HepG2 (cell line): ENCODE data around the gene NFXL1. TPM values are rescaled to one million over a fixed set of nuclear protein-coding genes. Genes with fewer than 3 reads are reported as not detected.

ENCODE experiments used
- ATF6 ChIP-seq: sonication (generic); formaldehyde crosslinking; conservative IDR thresholded peaks from 2 replicates; pipeline ENCODE4 v1.4.0; 2020; ENCODE audit warnings: missing genetic modification reagents
- FUBP1 ChIP-seq: sonication (generic); formaldehyde crosslinking; IDR thresholded peaks from 2 replicates; pipeline ENCODE4 v1.5.1; 2020; ENCODE audit warnings: missing genetic modification reagents, mild to moderate bottlenecking, borderline replicate concordance
- GATAD1 ChIP-seq: IDR thresholded peaks from 2 replicates; pipeline ENCODE4 v1.6.1; 2016; ENCODE audit warnings: missing genetic modification reagents, missing compliant biosample characterization
- IRF1 ChIP-seq: sonication (generic); formaldehyde crosslinking; IDR thresholded peaks from 2 replicates; pipeline ENCODE4 v1.4.0; 2020; ENCODE audit warnings: low read depth, mild to moderate bottlenecking, missing genetic modification reagents
- KIAA2018 ChIP-seq: sonication (generic); formaldehyde crosslinking; IDR thresholded peaks from 2 replicates; pipeline ENCODE4 v1.5.0; 2020; ENCODE audit warnings: mild to moderate bottlenecking, missing genetic modification reagents, borderline replicate concordance
- KLF9 ChIP-seq: IDR thresholded peaks from 2 replicates; pipeline ENCODE4 v1.6.1; 2016; ENCODE audit warnings: low read depth
- NBN ChIP-seq: fragments of 450-650 bp; conservative IDR thresholded peaks from 2 replicates; pipeline ENCODE4 v1.6.1; 2017
- RBM39 ChIP-seq: fragments of 200-400 bp; formaldehyde crosslinking; IDR thresholded peaks from one replicate; pipeline ENCODE4 v1.6.1; 2018; ENCODE audit warnings: antibody characterized with exemption, mild to moderate bottlenecking, low read depth, low read length; ENCODE audit not compliant: poor library complexity, severe bottlenecking
- ZNF10 ChIP-seq: sonication (generic); formaldehyde crosslinking; IDR thresholded peaks from 2 replicates; pipeline ENCODE4 v1.4.0; 2020; ENCODE audit warnings: mild to moderate bottlenecking, low read depth, missing genetic modification reagents, borderline replicate concordance
- ZNF232 ChIP-seq: sonication (generic); formaldehyde crosslinking; IDR thresholded peaks from 2 replicates; pipeline ENCODE4 v1.4.0; 2020; ENCODE audit warnings: missing genetic modification reagents, borderline replicate concordance
- ZNF337 ChIP-seq: sonication (generic); formaldehyde crosslinking; IDR thresholded peaks from 2 replicates; pipeline ENCODE4 v1.5.1; 2020; ENCODE audit warnings: missing genetic modification reagents, low read depth, mild to moderate bottlenecking, borderline replicate concordance
- ZNF580 ChIP-seq: IDR thresholded peaks from 2 replicates; pipeline ENCODE4 v1.6.1; 2016; ENCODE audit warnings: low read depth, borderline replicate concordance
- polyA plus RNA-seq, 8 experiments: library from polyadenylated mRNA; depleted of rRNA in 3 of 8; stranded (reverse) in 7 of 8; unstranded in 1 of 8; fragments of >200 nt; fragmentation: Illumina TruSeq in 4 of 8; extraction: Trizol in 4 of 8; gene quantifications; 2 replicates each; pipeline versions ENCODE4 v1.2.1 to v1.2.3, GENCODE V29; 2011 to 2016; ENCODE audit warnings: low read depth in 4 of 8, missing spikeins in 1 of 8, mixed read lengths in 1 of 8; ENCODE audit not compliant: insufficient read depth in 1 of 8
- total RNA-seq, 5 experiments: library from RNA; depleted of rRNA; stranded (reverse); fragments of >200 nt; fragmentation: Illumina TruSeq; extraction: Trizol; gene quantifications; 2 replicates each; pipeline ENCODE4 v1.2.3, GENCODE V29; 2016; ENCODE audit warnings: low read depth in 1 of 5

Gene NFXL1
- total and polyA plus RNA-seq, 2 of the 13 experiments (the other 11 are each of a cell fraction or from before 2014, with no cell fraction given): 12.0 to 18.6 TPM

- TF ChIP-seq KIAA2018 (CRISPR knock-in tag): no peak
- TF ChIP-seq ZNF232: no peak
- no peak for TF ChIP-seq FUBP1 (CRISPR knock-in tag)
- TF ChIP-seq NBN: no peak
- TF ChIP-seq IRF1 (CRISPR knock-in tag): no peak
- no peak for TF ChIP-seq ZNF337 (CRISPR knock-in tag)
- TF ChIP-seq ZNF10 (CRISPR knock-in tag): no peak
- TF ChIP-seq ATF6 (CRISPR knock-in tag): no peak
- TF ChIP-seq GATAD1 (CRISPR knock-in tag): no peak
- no peak for TF ChIP-seq ZNF580 (CRISPR knock-in tag)
- no peak for TF ChIP-seq RBM39
- no peak for TF ChIP-seq KLF9
These were observed 77.1 kb downstream of the NFXL1 start (continued) for GRCh38 chr4:47837094-47837907.
